Subcutaneous adipose tissue (tissue), 4 donors: ENCODE results near the gene MVD. TPM values are rescaled to one million over a fixed set of nuclear protein-coding genes. Genes with fewer than 3 reads are reported as not detected.

ENCODE experiments used
- CTCF ChIP-seq: fragments of 450-650 bp; IDR thresholded peaks from one replicate; pipeline ENCODE4 v1.5.1; 2016; ENCODE audit warnings: low read depth, mild to moderate bottlenecking, control low read depth, antibody characterized with exemption, moderate library complexity
- total RNA-seq, 4 donors: library from RNA; depleted of rRNA; stranded (reverse); fragments of >200 nt; gene quantifications; one replicate each; pipeline ENCODE4 v1.1.0, GENCODE V29; 2016

Gene MVD
- total RNA-seq, 4 donors from 2014 or later: 10.1 to 23.4 (median 16.9) TPM

GRCh38 chr16:88634994-88635670, 27.8 kb downstream of the MVD start:
- TF ChIP-seq CTCF: no peak

- no peak for TF ChIP-seq CTCF
These were observed 28.5 kb downstream of the MVD start for GRCh38 chr16:88634141-88634993.

GRCh38 chr16:88633684-88634140, 29.2 kb downstream of the MVD start:
- TF ChIP-seq CTCF: no peak

- TF ChIP-seq CTCF: no peak
These were observed 30.3 kb downstream of the MVD start for GRCh38 chr16:88632587-88632930.

GRCh38 chr16:88631920-88632586, 30.8 kb downstream of the MVD start:
- no peak for TF ChIP-seq CTCF

- TF ChIP-seq CTCF: no peak
These were observed 31.5 kb downstream of the MVD start for GRCh38 chr16:88631384-88631783.

GRCh38 chr16:88630941-88631340, 31.9 kb downstream of the MVD start:
- TF ChIP-seq CTCF: no peak
